ENCODE results near the gene NBPF3.

DNA sequence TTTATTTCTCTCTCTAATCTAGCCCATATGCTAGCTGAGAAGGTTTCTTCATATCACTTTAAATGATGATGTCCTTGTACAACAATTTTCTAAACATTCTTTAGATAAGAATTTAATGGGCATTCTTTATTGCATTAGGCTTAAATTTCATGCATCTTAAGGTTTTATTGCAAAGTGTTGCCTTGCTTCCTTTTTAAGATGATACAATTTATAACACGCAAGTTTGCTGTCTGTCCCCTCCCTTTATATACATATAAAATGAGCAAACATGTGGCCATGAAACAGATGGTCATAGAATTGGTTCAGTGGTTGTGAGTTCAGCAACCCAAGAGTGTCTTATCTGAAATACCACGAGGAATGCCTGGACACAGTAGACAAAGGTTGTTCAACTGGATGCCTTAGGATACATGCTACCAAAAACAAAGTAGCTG, 12.1 kb downstream of the NBPF3 start:
- TF ChIP-seq, protein P1, sequence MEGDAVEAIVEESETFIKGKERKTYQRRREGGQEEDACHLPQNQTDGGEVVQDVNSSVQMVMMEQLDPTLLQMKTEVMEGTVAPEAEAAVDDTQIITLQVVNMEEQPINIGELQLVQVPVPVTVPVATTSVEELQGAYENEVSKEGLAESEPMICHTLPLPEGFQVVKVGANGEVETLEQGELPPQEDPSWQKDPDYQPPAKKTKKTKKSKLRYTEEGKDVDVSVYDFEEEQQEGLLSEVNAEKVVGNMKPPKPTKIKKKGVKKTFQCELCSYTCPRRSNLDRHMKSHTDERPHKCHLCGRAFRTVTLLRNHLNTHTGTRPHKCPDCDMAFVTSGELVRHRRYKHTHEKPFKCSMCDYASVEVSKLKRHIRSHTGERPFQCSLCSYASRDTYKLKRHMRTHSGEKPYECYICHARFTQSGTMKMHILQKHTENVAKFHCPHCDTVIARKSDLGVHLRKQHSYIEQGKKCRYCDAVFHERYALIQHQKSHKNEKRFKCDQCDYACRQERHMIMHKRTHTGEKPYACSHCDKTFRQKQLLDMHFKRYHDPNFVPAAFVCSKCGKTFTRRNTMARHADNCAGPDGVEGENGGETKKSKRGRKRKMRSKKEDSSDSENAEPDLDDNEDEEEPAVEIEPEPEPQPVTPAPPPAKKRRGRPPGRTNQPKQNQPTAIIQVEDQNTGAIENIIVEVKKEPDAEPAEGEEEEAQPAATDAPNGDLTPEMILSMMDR (IDR thresholded peaks at IDR 0.05): no peak
- no peak for TF ChIP-seq POLR2A (IDR thresholded peaks at IDR 0.05)
- no peak for TF ChIP-seq EP300 (IDR thresholded peaks at IDR 0.05)
- no peak for TF ChIP-seq POLR2AphosphoS5 (IDR thresholded peaks at IDR 0.05)
